HFFc6 (cell line): ENCODE data around the gene CNTN6. TPM values are rescaled to one million over a fixed set of nuclear protein-coding genes. Genes with fewer than 3 reads are reported as not detected.

Source experiments
- DNase-seq: peaks from one replicate; pipeline ENCODE4 v3.0.0-alpha.2; 2018
- H3K27ac Mint-ChIP-seq: 2 replicates; pipeline ENCODE4 v1.8.0; 2020; ENCODE audit warnings: mild to moderate bottlenecking, mixed read lengths
- H3K27me3 Mint-ChIP-seq: 2 replicates; pipeline ENCODE4 v1.8.0; 2021; ENCODE audit warnings: mild to moderate bottlenecking, moderate library complexity, mixed read lengths; ENCODE audit not compliant: insufficient read depth
- H3K36me3 Mint-ChIP-seq: 2 replicates; pipeline ENCODE4 v1.8.0; 2021; ENCODE audit warnings: low read depth, mixed read lengths
- H3K4me1 Mint-ChIP-seq: 2 replicates; pipeline ENCODE4 v1.8.0; 2020; ENCODE audit warnings: low read depth, mixed read lengths
- H3K4me3 Mint-ChIP-seq: 2 replicates; pipeline ENCODE4 v1.8.0; 2020; ENCODE audit warnings: mild to moderate bottlenecking, moderate library complexity, mixed read lengths
- H3K9me3 Mint-ChIP-seq: 2 replicates; pipeline ENCODE4 v1.8.0; 2020; ENCODE audit warnings: mild to moderate bottlenecking, mixed read lengths
- CTCF ChIP-seq: fragments of 200-600 bp; sonication (generic); IDR thresholded peaks from 2 replicates; pipeline ENCODE4 v1.5.0; 2021; ENCODE audit warnings: antibody characterized with exemption, mild to moderate bottlenecking
- total RNA-seq, 6 experiments: library from RNA; stranded (reverse); fragmentation: NEBNext Ultra II Directional; extraction: Animal tissue kit (Norgen Biotek cat#: 25700); gene quantifications; 2 replicates in 1 of 6; 3 replicates in 5 of 6; pipeline ENCODE4 v1.2.3, GENCODE V29; 2021

The CNTN6 gene
- total RNA-seq, 6 experiments from 2014 or later: not detected

DNA sequence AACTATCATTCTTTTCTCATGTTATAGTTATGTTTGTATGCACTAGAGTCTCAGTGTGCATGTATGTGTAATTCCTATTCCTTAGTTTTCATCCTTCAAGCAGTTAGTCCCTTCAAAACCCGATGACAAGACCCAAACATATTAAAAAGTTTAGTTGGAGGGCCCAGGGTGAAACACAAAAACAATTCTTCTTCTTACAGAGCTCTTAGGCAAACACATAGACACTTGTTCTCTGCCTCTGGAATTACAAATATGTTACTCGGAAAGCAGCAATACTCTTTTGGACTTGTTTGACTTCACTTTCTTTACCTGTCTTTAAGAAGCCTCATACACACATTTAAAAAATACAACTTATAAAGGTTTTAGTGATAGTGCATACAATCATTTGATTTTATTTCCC, 763 bp upstream of the CNTN6 start:
- H3K9me3 Mint-ChIP-seq: peaks cover 53% of the 10 kb centered on the region
- no peaks in the 10 kb centered on the region for H3K4me1 Mint-ChIP-seq
- H3K27me3 Mint-ChIP-seq: no peaks in the 10 kb centered on the region
- no peak for DNase-seq
- H3K36me3 Mint-ChIP-seq: no peaks in the 10 kb centered on the region
- H3K4me3 Mint-ChIP-seq: no peak overlapping the region
- TF ChIP-seq CTCF: no peak
- no peak overlapping the region for H3K27ac Mint-ChIP-seq

GRCh38 chr3:1093217-1093616, 393 bp downstream of the CNTN6 start:
- Mint-ChIP-seq H3K9me3 (peaks cover 55% of the 10 kb centered on the region), H3K4me1 (no peaks in the 10 kb centered on the region), H3K27ac (no peak overlapping the region), H3K27me3 (no peaks in the 10 kb centered on the region), H3K4me3 (no peak overlapping the region), H3K36me3 (no peaks in the 10 kb centered on the region)
- no peak for DNase-seq
- TF ChIP-seq CTCF: no peak

DNA sequence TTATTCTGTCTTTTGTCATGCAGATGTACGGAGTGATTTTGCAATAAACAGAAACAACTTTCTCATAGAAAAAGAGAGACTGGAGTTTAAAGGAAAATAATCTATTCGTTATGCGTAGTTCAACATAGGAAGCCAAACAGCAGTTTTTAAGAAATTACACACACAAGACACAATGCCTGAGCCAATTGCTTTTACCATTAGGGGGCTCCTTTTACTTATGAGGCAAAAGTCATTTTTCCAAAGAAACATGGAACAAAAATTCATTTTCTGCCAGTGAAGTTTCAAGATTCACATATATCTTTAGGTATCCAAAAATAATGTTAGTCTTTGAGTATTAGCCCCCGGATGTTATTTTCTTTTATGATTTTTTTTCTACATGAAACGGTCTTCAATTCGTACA, 10.7 kb downstream of the CNTN6 start:
- TF ChIP-seq CTCF: no peak
- Mint-ChIP-seq H3K27ac (no peak overlapping the region), H3K4me1 (no peaks in the 10 kb centered on the region), H3K4me3 (no peak overlapping the region), H3K36me3 (no peaks in the 10 kb centered on the region), H3K9me3 (peaks cover 27% of the 10 kb centered on the region), H3K27me3 (no peaks in the 10 kb centered on the region)
- no peak for DNase-seq

GRCh38 chr3:1117843-1118473, 25.1 kb downstream of the CNTN6 start:
- Mint-ChIP-seq H3K4me3 (no peak overlapping the region), H3K4me1 (no peaks in the 10 kb centered on the region), H3K9me3 (peaks cover 52% of the 10 kb centered on the region), H3K36me3 (no peaks in the 10 kb centered on the region), H3K27ac (no peak overlapping the region), H3K27me3 (no peaks in the 10 kb centered on the region; the same call in 1 of the 2 replicates)
- TF ChIP-seq CTCF: no peak
- no peak for DNase-seq

DNA sequence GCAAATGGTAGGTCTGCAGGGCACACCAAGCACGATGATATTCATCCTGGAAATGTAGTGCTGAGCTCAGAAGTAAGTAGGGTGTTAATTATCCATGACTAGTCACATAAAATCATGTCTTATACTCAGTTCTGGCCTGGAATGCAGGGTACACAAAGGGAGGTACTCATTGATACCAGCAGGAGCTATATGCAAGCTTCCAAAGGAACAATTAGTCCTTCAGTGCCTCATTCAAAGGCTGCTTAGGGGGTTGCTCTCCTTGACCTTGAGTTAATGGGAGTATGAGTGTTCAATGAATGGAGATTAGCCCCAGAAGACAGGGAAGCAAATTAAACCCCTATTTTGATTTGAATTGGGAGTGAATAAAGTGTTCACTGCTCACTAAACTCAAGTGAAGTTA, 38.3 kb downstream of the CNTN6 start:
- H3K4me3 Mint-ChIP-seq: no peak overlapping the region
- TF ChIP-seq CTCF: no peak
- H3K36me3 Mint-ChIP-seq: no peaks in the 10 kb centered on the region
- peaks cover 43% of the 10 kb centered on the region for H3K9me3 Mint-ChIP-seq
- no peaks in the 10 kb centered on the region for H3K4me1 Mint-ChIP-seq
- H3K27ac Mint-ChIP-seq: no peak overlapping the region
- no peak for DNase-seq
- no peaks in the 10 kb centered on the region for H3K27me3 Mint-ChIP-seq

DNA sequence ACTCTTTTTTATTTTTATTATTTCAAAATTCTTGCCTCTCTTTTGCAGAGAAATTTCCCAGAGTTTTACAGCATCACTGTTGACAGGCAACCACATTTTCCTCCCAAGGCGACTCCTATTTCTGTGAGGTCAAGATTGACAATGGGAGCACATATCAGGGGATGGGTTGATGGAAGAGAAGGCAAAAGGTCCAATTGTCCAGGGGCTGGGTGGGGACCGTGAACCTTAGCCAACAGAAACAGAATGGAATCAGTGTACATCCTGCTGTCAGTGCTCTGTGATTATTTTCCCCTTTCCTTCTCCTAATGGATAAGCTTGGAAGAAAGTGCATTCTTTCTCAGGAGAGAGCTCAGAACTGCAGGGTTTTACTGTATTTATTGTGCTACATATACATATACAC, 42.4 kb downstream of the CNTN6 start:
- H3K27ac Mint-ChIP-seq: no peak overlapping the region
- H3K4me3 Mint-ChIP-seq: no peak overlapping the region
- no peak for DNase-seq
- H3K36me3 Mint-ChIP-seq: no peaks in the 10 kb centered on the region
- no peaks in the 10 kb centered on the region for H3K4me1 Mint-ChIP-seq
- H3K9me3 Mint-ChIP-seq: peaks cover 59% of the 10 kb centered on the region
- TF ChIP-seq CTCF: no peak
- H3K27me3 Mint-ChIP-seq: no peaks in the 10 kb centered on the region
